ENCODE results near the gene GMCL2. TPM values are rescaled to one million over a fixed set of nuclear protein-coding genes. Genes with fewer than 3 reads are reported as not detected.

The GMCL2 gene
- total RNA-seq, 1 donor from 2014 or later: not detected

- ATAC-seq (no peak), DNase-seq (no peak)
- H3K9me3 ChIP-seq: no peaks in the 10 kb centered on the region
- peaks cover 64% of the 10 kb centered on the region for H3K36me3 ChIP-seq
- H3K4me3 ChIP-seq: no peak overlapping the region
- H3K27ac ChIP-seq: no peak overlapping the region
- intact Hi-C loops (cut with DNase I): no loop called here
- no peaks in the 10 kb centered on the region for H3K27me3 ChIP-seq (ENCODE audit: low read depth)
- H3K4me1 ChIP-seq: peaks cover under 1% of the 10 kb centered on the region
- no peak for TF ChIP-seq CTCF (IDR thresholded peaks at IDR 0.05)
Measured at GRCh38 chr5:178221282-178221681, 34.1 kb upstream of the GMCL2 start.

- DNase-seq (no peak), ATAC-seq (no peak)
- intact Hi-C loops (cut with DNase I): no loop called here
- Histone ChIP-seq H3K27ac (no peak overlapping the region), H3K27me3 (ENCODE audit: low read depth) (no peaks in the 10 kb centered on the region), H3K36me3 (peaks cover 66% of the 10 kb centered on the region), H3K4me3 (no peak overlapping the region), H3K4me1 (peaks cover 13% of the 10 kb centered on the region), H3K9me3 (no peaks in the 10 kb centered on the region)
- no peak for TF ChIP-seq CTCF (IDR thresholded peaks at IDR 0.05)
Measured at GRCh38 chr5:178218827-178219226, 31.7 kb upstream of the GMCL2 start.

GRCh38 chr5:178218237-178218776, 31.1 kb upstream of the GMCL2 start:
- peaks cover 13% of the 10 kb centered on the region for H3K4me1 ChIP-seq
- DNase-seq (no peak), ATAC-seq (no peak)
- H3K36me3 ChIP-seq: peaks cover 71% of the 10 kb centered on the region
- no peaks in the 10 kb centered on the region for H3K27me3 ChIP-seq (ENCODE audit: low read depth)
- H3K27ac ChIP-seq: no peak overlapping the region
- no peak overlapping the region for H3K4me3 ChIP-seq
- no peak for TF ChIP-seq CTCF (IDR thresholded peaks at IDR 0.05)
- intact Hi-C loops (cut with DNase I): no loop called here
- H3K9me3 ChIP-seq: no peaks in the 10 kb centered on the region

- no peak for DNase-seq
- no peak for ATAC-seq
- H3K4me3 ChIP-seq: no peak overlapping the region
- no peaks in the 10 kb centered on the region for H3K27me3 ChIP-seq (ENCODE audit: low read depth)
- intact Hi-C loops (cut with DNase I): no loop called here
- H3K9me3 ChIP-seq: no peaks in the 10 kb centered on the region
- peaks cover 77% of the 10 kb centered on the region for H3K36me3 ChIP-seq
- H3K27ac ChIP-seq: no peak overlapping the region
- TF ChIP-seq CTCF (IDR thresholded peaks at IDR 0.05): no peak
- peaks cover 13% of the 10 kb centered on the region for H3K4me1 ChIP-seq
Measured at GRCh38 chr5:178216779-178217178, 29.6 kb upstream of the GMCL2 start.

- intact Hi-C loops (cut with DNase I): no loop called here
- peaks cover 82% of the 10 kb centered on the region for H3K36me3 ChIP-seq
- no peaks in the 10 kb centered on the region for H3K27me3 ChIP-seq (ENCODE audit: low read depth)
- ATAC-seq: peak in 1 of 2 donors; percentile 9
- H3K4me3 ChIP-seq: no peak overlapping the region
- H3K27ac ChIP-seq: no peak overlapping the region
- H3K4me1 ChIP-seq: peaks cover 13% of the 10 kb centered on the region
- DNase-seq: no peak
- no peaks in the 10 kb centered on the region for H3K9me3 ChIP-seq
- no peak for TF ChIP-seq CTCF (IDR thresholded peaks at IDR 0.05)
Measured at GRCh38 chr5:178216088-178216534, 28.9 kb upstream of the GMCL2 start.
